COLO668 (cell line): ENCODE measurements around the gene ZEB1.

Experiments
- DNase-seq: peaks from one replicate; lab custom pipeline; 2025; ENCODE audit not compliant: unreplicated experiment; lab: John Stamatoyannopoulos, UW

The ZEB1 gene

GRCh38 chr10:31318854-31319601 lies at the start of gene ZEB1:
ZEB1 (plus strand) TSS chr10:31319216; CDS start chr10:31319235, 19 bp downstream.
- DNase-seq: peak; percentile 87

- DNase-seq: no peak
Observed at GRCh38 chr10:31270954-31271353, 48.1 kb upstream of the ZEB1 start.

DNA sequence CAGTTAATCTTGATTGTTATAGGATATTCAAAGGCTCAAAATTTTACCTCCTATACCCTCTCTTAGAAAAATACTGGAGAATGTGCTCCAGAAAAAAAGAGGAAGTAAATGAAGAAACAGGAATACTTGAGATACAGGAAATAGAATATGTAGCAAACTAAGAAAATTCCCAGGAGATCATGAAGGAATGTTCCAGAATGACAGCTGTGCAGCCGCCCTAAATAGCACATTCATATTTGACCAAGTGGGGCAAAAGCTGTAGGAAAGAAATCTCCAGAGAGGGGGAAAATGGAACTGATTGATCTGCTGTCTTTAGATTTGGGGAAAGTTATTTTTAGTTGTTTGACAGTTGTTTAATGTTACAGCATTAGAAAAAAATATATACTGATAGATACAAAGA lies 46.2 kb upstream of the ZEB1 start:
- DNase-seq: no peak

- no peak for DNase-seq
Observed at GRCh38 chr10:31273789-31274188, 45.2 kb upstream of the ZEB1 start.

DNA sequence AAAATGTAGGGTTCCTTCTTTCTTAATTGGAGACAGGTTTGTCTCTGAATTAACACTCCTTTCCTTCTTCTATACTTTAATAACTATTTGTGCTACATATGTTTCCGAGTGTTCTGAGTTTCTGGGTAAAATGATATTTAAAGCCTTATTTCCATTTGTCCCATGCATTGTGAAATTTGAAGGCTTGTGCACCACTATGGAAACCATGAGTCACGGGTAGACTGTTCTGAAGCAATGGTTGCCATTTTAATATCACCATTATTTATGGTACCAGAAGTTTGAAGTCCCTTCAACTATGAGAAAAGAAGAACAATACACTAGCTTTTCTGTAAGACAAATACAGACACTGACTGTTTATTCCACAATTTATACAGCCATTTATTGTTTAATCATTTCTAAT lies 44.7 kb upstream of the ZEB1 start:
- DNase-seq: no peak

- DNase-seq: no peak
Observed at GRCh38 chr10:31278279-31278941, 40.6 kb upstream of the ZEB1 start.

DNA sequence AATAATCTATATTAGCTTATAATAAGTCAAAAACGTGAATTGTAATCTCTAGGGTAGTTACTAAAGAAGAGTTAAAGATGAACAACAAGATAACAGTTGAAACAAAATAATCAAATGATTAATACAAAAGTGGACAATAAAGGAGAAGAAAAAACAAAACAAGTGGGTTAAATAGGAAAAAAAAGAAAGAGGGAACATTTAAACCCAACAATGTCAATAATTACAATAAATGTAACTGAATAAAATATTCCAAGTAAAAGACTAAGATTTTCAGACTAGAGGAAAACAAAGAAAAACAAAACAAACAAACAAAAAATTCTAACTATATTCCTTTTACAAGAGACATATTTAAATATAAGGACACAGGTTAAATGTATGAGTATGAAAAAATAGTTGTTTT lies 38.0 kb upstream of the ZEB1 start:
- no peak for DNase-seq

- DNase-seq: no peak
Observed at GRCh38 chr10:31288001-31288400, 31.0 kb upstream of the ZEB1 start.

GRCh38 chr10:31288962-31289361 lies 30.1 kb upstream of the ZEB1 start:
- no peak for DNase-seq

GRCh38 chr10:31290386-31290785 lies 28.6 kb upstream of the ZEB1 start:
- no peak for DNase-seq

DNA sequence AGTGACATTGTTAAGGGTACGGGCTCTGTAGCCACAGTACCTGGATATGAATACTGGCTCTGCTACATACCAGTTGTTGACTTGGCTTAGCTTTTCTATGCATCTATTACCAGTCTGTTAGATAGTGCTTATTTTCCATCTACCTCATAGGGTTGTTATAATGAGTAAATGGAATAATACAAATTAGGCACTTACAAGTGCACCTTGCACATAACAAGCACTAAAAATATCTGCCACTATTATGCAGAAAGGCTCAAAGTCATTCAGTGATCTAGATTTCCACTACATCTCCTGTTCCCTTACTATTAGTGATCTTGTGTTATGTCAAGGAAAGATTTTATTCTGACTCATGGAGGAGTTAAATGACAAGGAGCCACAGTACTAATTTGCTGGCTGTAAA lies 27.9 kb upstream of the ZEB1 start:
- DNase-seq: no peak

DNA sequence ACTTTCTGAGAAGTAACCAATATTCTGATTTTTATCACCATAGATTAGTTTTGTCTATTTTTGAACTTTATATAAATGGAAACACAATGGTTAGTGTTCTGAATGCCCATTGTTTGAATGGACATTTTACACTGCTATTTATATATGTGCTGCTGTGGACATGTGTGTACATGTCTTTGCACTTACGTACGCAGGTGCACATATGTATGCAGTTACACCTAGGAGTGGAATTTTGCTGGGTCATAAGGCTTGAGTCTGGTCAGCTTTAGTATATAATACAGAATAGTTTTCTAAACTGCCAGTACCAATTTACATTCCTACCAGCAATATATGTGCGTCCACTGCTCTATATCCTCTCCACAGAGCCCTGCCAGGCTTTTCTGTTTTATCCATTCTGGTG lies 24.5 kb upstream of the ZEB1 start:
- DNase-seq: no peak

- DNase-seq: no peak
Observed at GRCh38 chr10:31296754-31297153, 22.3 kb upstream of the ZEB1 start.

DNA sequence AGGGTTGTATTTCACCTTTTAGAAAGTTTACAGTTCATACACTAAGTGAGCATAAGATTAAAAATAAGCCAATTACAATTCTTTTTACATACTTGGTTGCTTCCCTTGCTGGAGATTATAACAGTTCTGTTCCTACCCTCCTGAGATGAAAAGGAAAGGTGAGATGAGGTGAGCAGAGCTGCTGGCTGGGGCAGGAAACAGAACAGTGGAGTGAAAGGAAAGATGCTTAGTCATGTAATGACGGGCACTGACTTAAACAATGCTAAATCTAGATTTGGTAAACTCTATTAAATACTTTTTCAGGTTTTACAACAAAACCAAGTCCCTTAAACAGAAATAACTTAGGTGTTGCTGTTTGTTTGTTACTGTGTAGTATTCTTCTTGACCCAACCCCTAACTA lies 19.9 kb upstream of the ZEB1 start:
- DNase-seq: no peak

GRCh38 chr10:31303212-31303611 lies 15.8 kb upstream of the ZEB1 start:
- DNase-seq: no peak

- DNase-seq: no peak
Observed at GRCh38 chr10:31304291-31304970, 14.6 kb upstream of the ZEB1 start.

- no peak for DNase-seq
Observed at GRCh38 chr10:31313396-31313795, 5.6 kb upstream of the ZEB1 start.

GRCh38 chr10:31314256-31315150 lies 4.5 kb upstream of the ZEB1 start:
- no peak for DNase-seq

DNA sequence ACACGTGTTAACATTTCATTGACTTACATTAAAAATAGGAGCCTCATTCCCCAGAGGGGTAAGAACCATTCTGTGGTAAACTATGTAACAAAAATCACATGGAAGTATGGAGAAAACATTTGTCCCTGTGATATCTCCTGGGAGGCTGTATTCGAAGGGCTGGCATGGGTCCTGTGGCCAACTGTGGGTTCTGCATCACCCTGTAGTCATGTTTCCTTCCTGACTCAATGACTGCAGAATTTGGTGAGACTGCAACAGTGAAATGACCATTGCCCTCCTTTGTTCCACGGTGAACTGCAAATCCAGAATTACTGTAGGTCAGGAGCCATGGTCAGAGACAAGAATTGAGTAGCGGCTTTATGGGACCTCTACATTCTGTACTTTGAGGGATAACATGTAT lies 3.6 kb upstream of the ZEB1 start:
- no peak for DNase-seq

- no peak for DNase-seq
Observed at GRCh38 chr10:31317171-31317570, 1.8 kb upstream of the ZEB1 start.
